K562 (cell line): ENCODE data around the gene ERLEC1. TPM values are rescaled to one million over a fixed set of nuclear protein-coding genes. Genes with fewer than 3 reads are reported as not detected.

Experiments used
- ARID3B ChIP-seq: fragments of 250-450 bp; sonication (Bioruptor Pico); IDR thresholded peaks from 2 replicates; pipeline ENCODE4 v1.4.0; 2020; ENCODE audit warnings: borderline replicate concordance
- ATF6 ChIP-seq: sonication (generic); formaldehyde crosslinking; IDR thresholded peaks from 2 replicates; pipeline ENCODE4 v1.4.0; 2020; ENCODE audit warnings: mild to moderate bottlenecking, missing genetic modification reagents
- C11orf30 ChIP-seq: fragments of 450-650 bp; IDR thresholded peaks from 2 replicates; pipeline ENCODE4 v1.6.1; 2016; ENCODE audit warnings: low read depth, mild to moderate bottlenecking
- CC2D1A ChIP-seq: fragments of 450-650 bp; IDR thresholded peaks from 2 replicates; pipeline ENCODE4 v1.6.1; 2017; ENCODE audit warnings: mild to moderate bottlenecking
- HDAC1 ChIP-seq, 2 experiments: fragments of 450-650 bp; IDR thresholded peaks; 2 replicates each; pipeline ENCODE4 v1.6.1; 2016 to 2017; ENCODE audit warnings: inconsistent platforms in 1 of 2, mild to moderate bottlenecking in 1 of 2, moderate library complexity in 1 of 2
- ID3 ChIP-seq, 2 experiments: fragments of 250-450 bp in 1 of 2; fragments of 450-650 bp in 1 of 2; sonication (Bioruptor Pico) in 1 of 2; IDR thresholded peaks; 2 replicates each; pipeline versions ENCODE4 v1.6.1 to v1.8.0; 2016 to 2021; ENCODE audit warnings: mild to moderate bottlenecking in 2 of 2, moderate library complexity in 2 of 2, missing compliant biosample characterization in 1 of 2, missing genetic modification characterization in 1 of 2
- JUN ChIP-seq, 2 experiments: sonication (generic) in 1 of 2; formaldehyde crosslinking in 1 of 2; IDR thresholded peaks; 2 replicates each; pipeline versions ENCODE4 v1.6.1 to v1.8.0; 2012 to 2022; ENCODE audit warnings: borderline replicate concordance in 2 of 2, mild to moderate bottlenecking in 2 of 2, improper control_type of control experiment in 1 of 2, low read depth in 1 of 2, low read length in 1 of 2, missing genetic modification reagents in 1 of 2
- MTA2 ChIP-seq: fragments of 450-650 bp; IDR thresholded peaks from 2 replicates; pipeline ENCODE4 v1.6.1; 2016; ENCODE audit warnings: low read depth
- NR2F6 ChIP-seq: fragments of 450-650 bp; formaldehyde crosslinking; IDR thresholded peaks from 2 replicates; pipeline ENCODE4 v1.4.0; 2020; ENCODE audit warnings: mild to moderate bottlenecking
- PHF8 ChIP-seq: fragments of 200-600 bp; sonication (generic); IDR thresholded peaks from 2 replicates; pipeline ENCODE4 v1.6.1; 2012; ENCODE audit warnings: mixed run types, mild to moderate bottlenecking, inconsistent platforms, low read length, moderate library complexity, borderline replicate concordance
- POLR2G ChIP-seq: fragments of 200-400 bp; formaldehyde crosslinking; IDR thresholded peaks from 2 replicates; pipeline ENCODE4 v1.6.1; 2017; ENCODE audit warnings: low read depth, mild to moderate bottlenecking, antibody characterized with exemption, low read length, moderate library complexity
- PTRF ChIP-seq: fragments of 450-650 bp; IDR thresholded peaks from 2 replicates; pipeline ENCODE4 v1.6.1; 2016; ENCODE audit warnings: mild to moderate bottlenecking, missing genetic modification characterization, missing compliant biosample characterization
- RFX5 ChIP-seq: IDR thresholded peaks from 2 replicates; pipeline ENCODE4 v1.6.1; 2011; ENCODE audit warnings: low read depth, mild to moderate bottlenecking, improper control_type of control experiment, low read length
- SNIP1 ChIP-seq: fragments of 450-650 bp; IDR thresholded peaks from 2 replicates; pipeline ENCODE4 v1.7.1; 2017; ENCODE audit warnings: low read depth, mild to moderate bottlenecking
- SP1 ChIP-seq: sonication (generic); formaldehyde crosslinking; IDR thresholded peaks from 2 replicates; pipeline ENCODE4 v1.8.1; 2022; ENCODE audit warnings: mild to moderate bottlenecking, missing genetic modification reagents
- ZNF586 ChIP-seq: fragments of 450-650 bp; formaldehyde crosslinking; conservative IDR thresholded peaks from 2 replicates; pipeline ENCODE4 v1.4.0; 2020; ENCODE audit warnings: mild to moderate bottlenecking, moderate library complexity
- ZNF830 ChIP-seq: fragments of 250-450 bp; sonication (Bioruptor Pico); IDR thresholded peaks from 2 replicates; pipeline ENCODE4 v1.5.0; 2021; ENCODE audit warnings: mild to moderate bottlenecking
- ZZZ3 ChIP-seq: fragments of 450-650 bp; IDR thresholded peaks from 2 replicates; pipeline ENCODE4 v1.6.1; 2016; ENCODE audit warnings: antibody characterized with exemption, mild to moderate bottlenecking, moderate library complexity
- polyA plus RNA-seq, 8 experiments: library from polyadenylated mRNA; depleted of rRNA in 4 of 8; stranded (reverse) in 5 of 8; unstranded in 3 of 8; fragments of >200 nt; fragmentation: Nextera tagmentation in 2 of 8; fragmentation: Illumina TruSeq in 1 of 8; extraction: Ambion mirVana in 2 of 8; extraction: Trizol in 1 of 8; gene quantifications; 2 replicates each; pipeline versions ENCODE4 v1.2.1 to v1.2.3, GENCODE V29; 2011 to 2014; ENCODE audit warnings: inconsistent platforms in 1 of 8, missing spikeins in 1 of 8
- total RNA-seq, 7 experiments: library from RNA; depleted of rRNA in 6 of 7; stranded (reverse); fragments of >200 nt in 6 of 7; fragmentation: Illumina TruSeq in 2 of 7; extraction: Trizol in 2 of 7; gene quantifications; 2 replicates each; pipeline versions ENCODE4 v1.2.1 to v1.2.3, GENCODE V29; 2011 to 2021; ENCODE audit warnings: low replicate concordance in 1 of 7
- TF ChIP-seq, protein P1 (sequence below), 2 experiments: fragments of 450-650 bp in 1 of 2; sonication (generic) in 1 of 2; formaldehyde crosslinking in 1 of 2; IDR thresholded peaks in 1 of 2; conservative IDR thresholded peaks in 1 of 2; 2 replicates each; pipeline versions ENCODE4 v1.6.1 to v1.8.1; 2016 to 2023; ENCODE audit warnings: mild to moderate bottlenecking in 2 of 2, moderate library complexity in 2 of 2, inconsistent platforms in 1 of 2, missing genetic modification reagents in 1 of 2
- TF ChIP-seq, protein P2 (sequence below), 2 experiments: IDR thresholded peaks; 2 replicates each; pipeline ENCODE4 v1.6.1; 2011; ENCODE audit warnings: borderline replicate concordance in 1 of 2, control low read depth in 1 of 2, low read depth in 1 of 2, low read length in 1 of 2, mild to moderate bottlenecking in 1 of 2, mixed read lengths in 1 of 2, moderate library complexity in 1 of 2; ENCODE audit not compliant: insufficient read depth in 1 of 2, insufficient read length in 1 of 2, poor library complexity in 1 of 2, severe bottlenecking in 1 of 2; ENCODE audit errors: extremely low read depth in 1 of 2

The ERLEC1 gene
- total and polyA plus RNA-seq, 9 of the 15 experiments (the other 6 are each of a cell fraction or from before 2014, with no cell fraction given), result 12.0 to 41.6 (median 30.6) TPM

- TF ChIP-seq ID3 (CRISPR knock-in tag; IDR thresholded peaks at IDR 0.05), result no peak
- no peak for TF ChIP-seq ID3 (tag; IDR thresholded peaks at IDR 0.05)
- TF ChIP-seq, protein P1, sequence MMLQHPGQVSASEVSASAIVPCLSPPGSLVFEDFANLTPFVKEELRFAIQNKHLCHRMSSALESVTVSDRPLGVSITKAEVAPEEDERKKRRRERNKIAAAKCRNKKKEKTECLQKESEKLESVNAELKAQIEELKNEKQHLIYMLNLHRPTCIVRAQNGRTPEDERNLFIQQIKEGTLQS (IDR thresholded peaks at IDR 0.05), result no peak
- TF ChIP-seq, protein P1 (CRISPR knock-in tag; conservative IDR thresholded peaks at IDR 0.05), result no peak
- no peak for TF ChIP-seq NR2F6 (CRISPR knock-in tag)
- peak in 1 of 2 experiments; percentile 65; a peak in 2 of 4 replicates for TF ChIP-seq HDAC1 (IDR thresholded peaks at IDR 0.05)
- TF ChIP-seq SP1 (CRISPR knock-in tag), result no peak
- no peak for TF ChIP-seq ZZZ3
- no peak for TF ChIP-seq MTA2
- no peak for TF ChIP-seq ZNF830 (CRISPR knock-in tag)
- peak; percentile 75; the same call in 1 of the 2 replicates for TF ChIP-seq PHF8
- no peak for TF ChIP-seq ATF6 (CRISPR knock-in tag)
- TF ChIP-seq ZNF586 (CRISPR knock-in tag), result no peak
- TF ChIP-seq C11orf30, result no peak
- TF ChIP-seq JUN (IDR thresholded peaks at IDR 0.05; ENCODE audit: borderline replicate concordance, low read depth, low read length), result no peak
- no peak for TF ChIP-seq JUN (CRISPR knock-in tag; IDR thresholded peaks at IDR 0.05; ENCODE audit: borderline replicate concordance)
- TF ChIP-seq PTRF (tag), result no peak
- TF ChIP-seq SNIP1, result no peak
- no peak for TF ChIP-seq RFX5
- no peak for TF ChIP-seq ARID3B (CRISPR knock-in tag)
- TF ChIP-seq POLR2G, result peak; percentile 92
- TF ChIP-seq CC2D1A, result no peak
- TF ChIP-seq, protein P2, sequence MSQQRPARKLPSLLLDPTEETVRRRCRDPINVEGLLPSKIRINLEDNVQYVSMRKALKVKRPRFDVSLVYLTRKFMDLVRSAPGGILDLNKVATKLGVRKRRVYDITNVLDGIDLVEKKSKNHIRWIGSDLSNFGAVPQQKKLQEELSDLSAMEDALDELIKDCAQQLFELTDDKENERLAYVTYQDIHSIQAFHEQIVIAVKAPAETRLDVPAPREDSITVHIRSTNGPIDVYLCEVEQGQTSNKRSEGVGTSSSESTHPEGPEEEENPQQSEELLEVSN (IDR thresholded peaks at IDR 0.05; ENCODE audit: borderline replicate concordance in 1 of 2, extremely low read depth in 1 of 2, insufficient read depth in 1 of 2, insufficient read length in 1 of 2, low read depth in 1 of 2, low read length in 1 of 2, poor library complexity in 1 of 2, severe bottlenecking in 1 of 2), result peak in 1 of 2 experiments; percentile 2
Observed at GRCh38 chr2:53767405-53768241, 19.2 kb upstream of the ERLEC1 start, which contains the start of gene CHAC2 (continued).
